NCI-H526 treated with DMSO at 0.1 percent for 48 hours (cell line): ENCODE measurements around the gene CLDN12.
A peak's percentile ranks its signal among the peaks of the same experiment; 100 is the strongest.
"Not testable (repeated sequence)": the region's sequence is repeated elsewhere in the genome, so short reads cannot be mapped to it uniquely, and the experiment has no call there.

Experiments
- DNase-seq: peaks from one replicate; lab custom pipeline; 2025; lab: John Stamatoyannopoulos, UW

CLDN12 gene

DNA sequence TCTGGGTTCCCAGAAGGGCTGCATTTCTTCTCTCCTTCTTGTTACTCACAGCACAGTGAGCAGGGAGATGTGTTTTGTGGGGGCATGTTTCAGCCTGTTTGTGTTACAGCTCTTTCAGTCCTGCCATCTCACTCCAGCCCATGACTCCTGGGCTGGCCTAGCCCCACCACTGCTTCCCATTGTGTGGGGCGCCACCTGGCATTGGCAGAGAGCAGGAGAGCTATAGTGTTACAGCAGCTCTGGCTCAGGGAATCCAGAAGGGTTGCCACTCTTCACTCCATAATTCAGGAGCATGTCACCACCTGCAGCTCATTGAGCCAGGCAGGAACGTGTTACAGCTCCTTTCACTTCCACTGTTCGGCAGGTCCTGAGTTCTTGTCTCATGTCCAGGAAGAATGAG is 30.0 kb downstream of the CLDN12 start:
- no peak for DNase-seq

DNA sequence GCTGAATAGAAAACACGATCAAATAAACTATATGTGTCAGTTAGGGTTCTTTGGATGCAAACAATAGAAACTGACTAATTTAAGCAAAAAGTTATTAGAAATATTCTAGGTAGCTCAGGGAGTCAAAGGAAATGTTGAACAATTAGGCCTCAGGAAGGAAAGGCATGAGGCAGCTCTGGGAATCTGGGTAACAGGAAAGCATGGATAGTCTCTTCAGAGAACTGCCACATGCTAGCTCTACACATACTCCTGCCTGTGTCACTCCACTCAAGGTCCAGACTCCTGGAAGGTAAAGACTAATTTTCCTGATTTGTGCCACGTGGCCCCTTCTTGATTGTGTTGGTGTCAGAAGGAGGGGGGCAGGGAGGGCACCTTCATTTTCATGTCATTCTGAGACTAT is 42.4 kb downstream of the CLDN12 start:
- no peak for DNase-seq

DNA sequence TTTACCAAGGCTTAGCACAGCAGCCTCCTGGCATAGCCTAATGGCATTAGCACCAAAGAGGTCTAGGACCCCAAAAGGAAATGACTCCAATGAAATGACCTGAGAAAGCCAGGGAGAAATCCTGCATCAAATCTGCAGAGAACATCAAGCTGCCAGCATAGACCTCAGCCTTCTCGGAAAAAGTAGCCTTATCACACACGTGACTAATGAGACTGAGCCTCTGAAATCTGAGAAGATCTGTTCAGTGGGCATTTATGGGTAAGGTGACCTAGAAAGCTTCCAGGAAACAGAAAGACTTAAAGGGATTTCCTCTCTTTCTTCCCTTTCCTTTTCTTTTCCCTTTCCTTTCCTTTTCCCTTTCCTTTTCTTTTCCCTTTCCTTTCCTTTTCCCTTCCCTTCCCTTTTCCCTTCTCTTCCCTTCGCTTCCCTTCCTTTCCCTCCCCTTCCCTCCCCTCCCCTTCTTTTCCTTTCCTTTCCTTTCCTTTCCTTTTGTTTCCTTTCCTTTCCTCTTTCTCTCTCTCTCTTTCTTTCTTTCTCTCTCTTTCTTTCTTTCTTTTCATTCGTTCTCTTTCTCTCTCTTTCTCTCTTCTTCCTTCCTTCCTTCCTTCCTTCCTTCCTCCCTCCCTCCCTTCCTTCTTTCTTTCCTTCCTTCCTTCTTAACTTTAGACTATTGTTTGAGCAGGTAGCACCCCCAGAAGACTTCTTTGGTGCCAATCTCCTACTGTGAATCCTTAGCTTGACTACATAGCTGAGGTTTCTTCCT is 43.1 kb downstream of the CLDN12 start:
- no peak for DNase-seq

DNA sequence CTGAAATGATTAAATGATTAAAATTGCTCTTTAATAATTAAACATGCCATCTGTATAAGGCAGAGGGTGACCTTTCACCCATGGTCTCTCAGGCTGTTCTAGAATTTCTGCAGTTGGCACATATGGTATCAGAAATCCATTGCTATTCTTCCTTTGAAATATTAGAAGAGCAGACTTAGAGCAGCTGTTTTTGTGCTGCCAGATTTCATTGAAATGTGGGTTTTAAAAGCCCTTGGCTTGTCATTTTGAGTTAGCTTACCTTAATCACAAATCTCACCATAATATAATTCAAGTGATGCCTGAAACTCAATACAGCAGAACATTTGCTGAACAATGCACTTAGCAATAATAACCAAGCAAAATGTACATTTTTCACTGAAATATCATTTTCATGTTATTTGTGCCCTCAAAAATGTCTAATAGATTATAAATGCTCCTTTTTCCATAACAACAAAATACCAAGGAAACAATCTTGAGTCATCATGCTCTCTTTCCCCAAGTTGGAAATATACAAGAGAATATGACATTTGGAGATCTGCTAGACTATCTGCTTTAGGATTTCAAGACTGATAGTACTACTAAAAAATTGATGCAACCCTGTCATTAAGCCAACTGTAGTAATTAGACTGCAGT is 50.1 kb downstream of the CLDN12 start:
- DNase-seq: no peak

DNA sequence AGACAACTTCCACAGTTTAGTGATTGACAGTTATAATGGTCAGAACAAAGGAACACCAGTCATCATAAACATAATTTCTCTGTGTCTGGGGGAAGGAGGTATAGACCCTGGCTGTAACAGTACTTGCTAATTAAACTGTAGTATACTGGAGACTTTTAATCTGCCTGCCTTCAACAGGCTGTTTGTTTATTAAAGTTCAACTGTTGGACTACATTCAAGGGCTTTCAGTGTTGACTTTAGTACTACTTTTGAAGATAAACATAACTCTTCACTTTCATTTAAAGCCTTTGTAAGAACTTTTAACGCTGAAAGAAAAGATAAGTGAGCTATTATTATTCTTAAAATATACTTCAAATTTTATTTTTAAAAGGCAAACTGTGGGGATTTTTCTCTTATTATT is 50.7 kb downstream of the CLDN12 start:
- no peak for DNase-seq

DNA sequence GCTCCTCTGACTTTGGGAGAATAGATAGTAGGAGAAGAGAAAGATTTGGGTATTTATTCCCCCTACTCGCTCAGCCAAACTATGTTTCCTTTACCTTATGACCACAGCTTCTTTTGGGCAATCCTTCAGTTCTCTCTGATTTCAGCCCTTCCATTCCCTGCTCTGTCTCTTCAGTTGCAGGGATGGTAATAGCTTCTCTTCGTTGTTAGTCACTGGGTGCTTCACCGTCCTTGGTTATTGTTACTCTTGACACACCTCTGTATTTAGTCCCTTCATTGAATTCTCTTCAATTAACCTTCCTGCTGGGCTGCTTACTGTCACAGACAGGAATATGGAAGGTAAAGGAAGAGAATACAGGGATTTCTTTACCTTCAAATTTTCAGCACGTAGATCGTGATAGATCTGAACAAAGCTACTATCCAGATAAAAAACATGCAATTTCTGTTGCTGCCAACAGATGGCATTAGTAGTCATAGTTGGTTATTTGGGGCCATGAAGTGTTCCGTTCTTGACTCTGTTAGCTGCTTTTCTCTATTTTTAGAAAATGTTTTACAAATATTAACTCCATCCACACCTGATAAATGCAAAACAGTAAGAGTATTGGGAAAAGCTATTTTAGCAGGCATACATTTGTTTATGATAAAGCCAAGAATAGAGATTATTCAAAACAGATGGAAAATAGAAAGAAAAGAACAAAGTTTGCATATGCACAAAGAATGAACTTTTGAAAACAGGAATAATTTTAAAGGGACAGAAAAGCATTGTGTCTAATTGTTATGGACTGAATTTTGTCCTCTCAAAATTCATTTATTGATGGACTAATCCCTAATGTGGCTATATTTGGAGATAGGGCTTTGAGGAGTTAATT is 52.1 kb downstream of the CLDN12 start:
- DNase-seq: peak; percentile 98

DNA sequence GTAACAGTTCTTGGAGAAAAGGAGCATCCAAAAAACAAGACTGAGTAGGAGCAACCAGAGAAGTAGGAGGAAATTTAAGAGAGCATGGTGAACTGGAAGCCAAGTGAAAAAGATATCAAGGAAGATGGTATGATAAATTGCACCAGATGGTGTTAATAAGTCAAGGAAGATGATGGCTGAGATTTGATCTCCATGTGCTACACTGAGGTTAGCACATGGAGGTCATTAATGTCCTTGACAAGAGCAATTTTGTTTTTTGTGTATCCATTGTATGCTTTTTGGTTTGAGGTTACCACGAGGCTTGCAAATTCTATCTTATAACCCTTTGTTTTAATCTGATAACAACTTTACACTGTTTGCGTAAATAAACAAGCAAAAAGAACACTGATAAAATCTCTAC is 54.8 kb downstream of the CLDN12 start:
- no peak for DNase-seq

DNA sequence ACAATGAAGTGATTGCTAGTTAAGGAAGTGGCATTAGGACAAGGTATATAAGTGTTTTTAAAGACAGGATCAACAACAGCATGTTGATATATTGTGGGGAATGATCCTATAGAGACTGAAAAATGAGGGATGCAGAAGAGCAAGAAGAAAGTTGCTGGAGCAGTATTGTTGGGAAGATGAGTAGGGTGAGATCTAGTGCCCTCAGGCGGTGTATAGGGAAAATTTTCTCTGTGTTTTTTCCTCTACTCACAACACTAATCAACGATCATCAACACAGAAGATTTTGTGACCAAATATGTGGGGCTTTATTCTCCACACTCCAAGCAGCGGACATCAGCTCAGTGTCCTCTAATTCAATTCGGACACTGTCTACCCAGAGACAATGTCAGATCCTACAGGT is 56.6 kb downstream of the CLDN12 start:
- no peak for DNase-seq

DNA sequence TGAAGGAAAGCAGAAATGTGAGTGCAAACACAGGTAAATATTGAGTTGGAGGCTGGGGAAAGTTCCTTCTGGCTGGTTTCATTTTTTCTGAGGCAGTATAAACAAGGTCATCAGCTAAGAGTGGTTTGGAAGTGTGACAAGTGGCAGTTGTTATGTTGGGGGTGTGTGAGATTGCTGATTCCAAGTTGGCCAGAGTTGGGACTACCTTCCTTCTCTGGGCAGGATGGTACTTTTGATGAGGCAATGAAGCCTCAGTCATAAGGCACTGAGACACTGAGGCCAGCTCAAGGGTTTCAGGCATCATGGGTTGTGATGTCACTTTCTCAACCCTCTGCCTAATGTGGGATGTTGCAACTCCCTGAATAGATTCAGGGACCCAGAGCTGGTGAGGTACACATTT is 58.0 kb downstream of the CLDN12 start:
- DNase-seq: no peak

DNA sequence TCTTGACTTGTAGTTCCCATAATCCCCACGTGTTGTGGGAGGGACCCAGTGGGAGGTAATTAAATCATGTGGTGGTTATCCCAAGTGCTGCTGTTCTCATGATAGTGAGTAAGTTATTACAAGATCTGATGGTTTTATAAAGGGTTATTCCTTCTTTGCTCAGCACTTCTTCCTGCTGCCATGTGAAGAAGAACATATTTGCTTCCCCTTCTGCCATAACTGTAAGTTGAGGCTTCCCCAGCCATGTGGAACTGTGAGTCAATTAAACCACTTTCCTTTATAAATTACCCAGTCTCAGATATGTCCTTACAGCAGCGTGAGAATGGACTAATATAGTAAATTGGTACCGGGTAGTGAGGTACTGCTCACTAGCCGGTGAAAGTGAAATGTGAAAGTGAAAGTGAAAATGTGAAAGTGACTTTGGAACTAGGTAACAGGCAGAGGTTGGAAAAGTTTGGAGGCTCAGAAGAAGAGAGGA is 59.9 kb downstream of the CLDN12 start:
- DNase-seq: not testable (repeated sequence)
